Stimulated activated CD8-positive, alpha-beta memory T cell treated with anti-CD3 and anti-CD28 coated beads, Interleukin-15, amount 100 ng/mL, for 1 hour (primary cell): ENCODE measurements around the gene MAML2.

Experiments
- DNase-seq: peaks from one replicate; pipeline ENCODE4 v3.0.0-alpha.2; 2020; ENCODE audit warnings: low read depth

MAML2 gene

GRCh38 chr11:96339706-96340554 is 3.1 kb downstream of the MAML2 start:
- DNase-seq, result no peak

- DNase-seq, result no peak
These were observed 3.9 kb downstream of the MAML2 start for GRCh38 chr11:96338910-96339705.

DNA sequence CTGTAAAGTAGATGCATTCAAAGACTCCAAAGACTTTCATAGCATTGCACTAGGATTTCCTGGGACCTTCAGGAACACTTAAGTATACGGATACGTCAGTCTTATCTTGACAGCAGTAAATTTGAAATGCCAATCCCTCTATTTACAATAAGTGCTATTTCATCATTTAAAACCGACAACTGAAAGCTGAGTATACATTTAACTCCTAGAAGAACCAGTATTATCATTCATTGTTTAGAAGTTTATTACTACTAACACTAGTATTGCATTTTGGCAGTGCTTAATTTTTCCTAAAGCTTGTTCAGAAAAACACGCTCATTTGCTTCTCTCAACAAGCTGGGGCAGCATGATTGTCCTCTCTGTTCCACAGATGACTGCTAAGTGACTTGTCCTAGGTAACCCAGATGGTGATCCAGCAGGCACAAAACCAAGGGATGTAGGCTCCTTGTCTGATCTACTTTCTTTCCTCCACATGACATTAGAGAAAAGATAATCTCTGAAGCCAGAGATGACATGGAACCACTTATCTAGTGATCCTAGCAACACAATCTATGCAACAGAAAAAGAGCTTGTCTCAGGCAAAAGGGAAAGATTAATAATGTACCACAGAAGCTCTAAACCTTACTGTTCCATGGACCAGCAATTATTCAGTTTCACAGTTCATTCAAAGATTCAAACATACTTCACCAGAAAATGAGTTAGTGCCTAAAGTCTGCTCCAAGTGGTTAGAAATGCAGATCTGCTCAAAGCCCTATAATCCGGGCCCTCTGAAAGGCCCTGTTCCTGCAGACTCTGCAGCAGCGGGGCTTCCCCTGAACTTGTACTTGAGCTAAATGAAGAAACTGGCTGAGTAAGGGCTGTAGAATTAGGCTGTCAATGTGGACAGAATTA is 5.2 kb downstream of the MAML2 start:
- DNase-seq, result no peak

- DNase-seq, result no peak
These were observed 7.6 kb downstream of the MAML2 start for GRCh38 chr11:96335388-96335787.

- no peak for DNase-seq
These were observed 8.8 kb downstream of the MAML2 start for GRCh38 chr11:96334219-96334618.

- no peak for DNase-seq
These were observed 9.7 kb downstream of the MAML2 start for GRCh38 chr11:96333191-96333719.

DNA sequence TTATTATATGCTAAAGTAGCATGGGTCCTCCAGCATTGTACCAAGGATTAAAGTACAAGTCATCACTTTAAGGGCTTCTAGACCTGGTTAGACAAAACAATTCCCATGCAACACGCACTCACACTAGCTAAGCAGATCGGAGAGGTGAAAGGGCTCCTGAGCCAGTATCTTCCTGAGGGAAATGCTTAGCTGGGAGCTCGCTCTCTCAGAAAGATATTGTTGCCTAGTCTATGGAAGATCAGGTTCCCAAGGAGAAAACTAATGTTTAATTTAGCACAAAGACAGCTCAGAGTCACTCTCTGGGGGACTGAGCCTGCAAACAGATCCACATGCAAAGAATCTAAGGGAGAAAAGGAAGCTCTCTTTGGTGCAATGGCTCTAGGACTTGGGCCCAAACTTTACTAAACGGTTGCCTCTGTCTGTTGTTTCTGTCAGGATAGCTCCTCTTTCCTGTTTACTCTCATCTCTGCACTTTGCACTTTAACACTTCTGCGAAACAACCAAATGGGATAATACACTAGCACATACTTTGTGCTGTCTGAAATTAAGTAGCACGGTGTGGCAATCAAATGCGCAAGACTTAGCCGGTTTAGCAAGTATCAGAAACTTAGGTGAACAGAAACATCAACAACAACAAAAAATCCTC is 10.7 kb downstream of the MAML2 start:
- DNase-seq, result no peak

DNA sequence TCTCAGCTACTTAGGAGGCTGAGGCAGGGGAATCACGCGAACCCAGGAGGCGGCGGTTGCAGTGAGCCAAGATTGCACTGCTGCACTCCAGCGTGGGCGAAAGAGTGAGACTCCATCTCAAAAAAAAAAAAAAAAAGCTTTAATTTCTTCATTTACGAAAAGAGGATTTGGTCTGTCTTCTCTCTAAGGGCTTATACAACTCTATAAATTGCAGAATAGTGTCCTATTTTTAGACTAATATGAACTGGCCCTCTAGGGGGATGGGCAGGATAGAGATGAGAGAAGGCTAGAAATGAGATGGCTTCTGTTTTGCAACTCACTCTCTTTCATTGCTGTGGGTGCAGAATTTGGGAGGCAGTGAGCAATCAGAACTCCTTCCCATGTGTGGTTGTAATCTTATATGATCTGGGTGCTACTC is 11.3 kb downstream of the MAML2 start:
- DNase-seq, result no peak

DNA sequence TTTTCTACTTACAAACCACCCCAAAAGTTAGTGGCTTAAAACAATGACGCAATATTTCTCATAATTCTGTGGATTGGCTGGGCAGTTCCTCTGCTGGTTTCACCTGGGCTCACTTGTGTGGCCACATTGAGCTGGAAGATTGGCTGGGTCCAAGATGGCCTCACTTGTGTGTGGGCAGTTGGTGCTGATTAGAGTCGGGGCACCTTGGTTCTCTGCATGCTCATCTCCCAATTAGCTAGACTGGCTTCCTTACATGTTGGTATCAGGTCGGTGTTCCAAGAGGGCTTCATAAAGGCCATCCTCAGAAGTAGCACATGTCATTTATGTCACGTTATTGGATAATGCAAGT is 12.5 kb downstream of the MAML2 start:
- DNase-seq, result no peak

- DNase-seq, result no peak
These were observed 13.0 kb downstream of the MAML2 start for GRCh38 chr11:96329855-96330510.

DNA sequence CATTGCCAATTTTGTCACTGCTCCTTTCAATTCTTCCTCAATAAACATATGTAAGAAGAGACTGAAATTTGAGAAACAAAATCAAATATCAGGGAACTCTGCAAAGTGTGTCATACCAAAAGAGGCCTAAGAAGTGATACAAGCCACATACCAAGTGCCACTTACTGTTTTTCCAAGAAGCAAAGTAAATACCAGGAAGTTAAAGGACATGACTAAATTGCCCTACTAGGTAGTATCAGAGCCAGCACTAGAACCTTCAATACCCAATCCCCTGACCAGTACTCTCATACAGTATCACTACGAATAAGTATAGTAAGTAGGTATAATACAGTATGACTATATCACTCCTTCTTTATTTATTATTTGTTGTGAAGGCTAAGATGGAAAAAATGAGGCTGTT is 13.6 kb downstream of the MAML2 start:
- no peak for DNase-seq

- no peak for DNase-seq
These were observed 14.5 kb downstream of the MAML2 start for GRCh38 chr11:96328395-96329010.

DNA sequence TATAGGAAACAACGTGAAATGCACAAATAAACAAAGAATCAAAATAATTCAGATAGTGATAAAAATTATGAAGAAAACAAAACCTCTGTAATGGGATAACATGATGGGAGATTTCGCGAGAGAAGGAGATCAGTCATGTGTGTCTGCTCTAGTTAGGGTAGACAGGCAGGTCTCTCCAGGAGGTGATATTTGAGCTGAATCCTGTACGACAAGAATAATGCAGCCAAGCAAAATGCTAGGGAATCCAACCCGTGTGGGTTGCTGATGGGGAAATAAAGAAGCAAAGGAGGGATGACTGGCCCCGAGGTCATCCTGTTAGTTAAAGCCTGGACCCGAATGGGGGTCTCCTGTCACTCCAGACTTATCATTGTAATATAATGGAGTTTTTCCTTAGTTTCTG is 16.0 kb downstream of the MAML2 start:
- no peak for DNase-seq

DNA sequence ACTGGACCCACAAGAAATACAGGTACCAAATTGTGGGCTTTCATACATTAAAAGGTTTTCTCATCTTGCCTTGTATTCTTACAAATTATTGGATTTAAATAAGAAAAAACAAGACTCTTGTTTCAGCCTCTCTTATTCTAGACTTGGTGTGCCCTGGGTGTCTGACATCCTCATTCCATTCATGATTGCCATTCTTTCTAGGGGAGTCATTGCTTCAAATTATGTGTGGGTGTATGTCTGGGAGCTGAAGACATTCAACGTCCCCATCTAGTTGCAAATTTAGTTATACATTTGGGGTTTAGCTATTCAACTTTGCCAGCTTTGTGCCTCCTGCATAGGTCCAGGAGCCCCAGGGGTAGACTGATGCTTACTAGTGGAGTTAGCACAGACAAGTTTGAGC is 18.1 kb downstream of the MAML2 start:
- DNase-seq, result no peak

GRCh38 chr11:96323642-96323985 is 19.4 kb downstream of the MAML2 start:
- no peak for DNase-seq

- DNase-seq, result no peak
These were observed 20.0 kb downstream of the MAML2 start for GRCh38 chr11:96322775-96323641.

DNA sequence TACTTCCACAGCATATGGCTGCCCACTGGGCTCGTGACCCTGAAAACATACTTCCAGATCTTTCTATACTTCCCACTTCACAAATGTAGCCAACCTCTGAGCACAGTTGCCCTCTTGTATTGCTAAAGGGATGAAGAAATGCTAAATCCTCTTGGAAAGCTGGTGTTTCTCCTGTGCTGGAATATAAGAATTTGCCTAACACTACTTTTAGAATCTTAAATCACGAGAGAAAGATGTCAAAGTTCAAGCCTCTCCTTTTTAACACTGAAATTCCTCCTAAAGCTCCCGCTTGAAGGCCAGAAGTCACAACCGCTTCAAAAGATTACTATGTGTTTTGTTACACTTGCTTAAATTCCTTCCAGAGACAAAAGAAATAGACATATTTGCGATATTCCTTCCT is 21.9 kb downstream of the MAML2 start:
- no peak for DNase-seq

DNA sequence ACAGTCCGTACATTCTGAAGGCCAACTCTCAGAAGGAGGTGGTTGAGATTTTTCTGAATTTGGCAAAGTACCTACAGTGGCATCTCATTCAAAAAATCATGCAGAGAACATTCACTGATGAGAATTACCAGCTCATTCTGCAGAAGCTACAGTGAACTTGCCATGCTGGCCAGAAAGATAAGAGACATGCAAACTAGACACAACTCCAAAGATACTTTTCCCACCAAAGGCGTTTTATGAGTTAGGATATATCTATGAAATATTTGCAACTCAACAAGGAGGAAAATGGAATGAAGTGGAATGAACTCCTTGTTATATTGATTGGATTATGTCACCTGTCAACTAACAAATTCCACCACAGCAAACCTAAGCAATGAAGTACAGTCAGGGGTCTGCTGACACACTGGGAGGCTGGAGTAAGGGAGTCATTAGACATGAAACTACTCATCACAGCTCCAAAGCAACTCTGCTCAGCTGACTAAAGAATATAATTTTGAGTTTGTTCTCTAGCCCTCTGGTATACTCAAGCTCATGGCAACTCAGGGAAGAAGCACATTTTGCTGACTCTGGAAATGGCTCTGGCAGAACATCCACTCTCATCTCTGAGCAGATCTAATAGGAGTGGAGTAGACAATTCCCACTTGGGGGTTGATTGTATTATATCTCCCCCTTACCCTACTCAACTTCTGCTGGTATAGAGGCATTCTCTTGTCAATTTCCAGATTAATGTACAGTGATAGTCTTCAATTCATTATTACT is 22.9 kb downstream of the MAML2 start:
- DNase-seq, result no peak

DNA sequence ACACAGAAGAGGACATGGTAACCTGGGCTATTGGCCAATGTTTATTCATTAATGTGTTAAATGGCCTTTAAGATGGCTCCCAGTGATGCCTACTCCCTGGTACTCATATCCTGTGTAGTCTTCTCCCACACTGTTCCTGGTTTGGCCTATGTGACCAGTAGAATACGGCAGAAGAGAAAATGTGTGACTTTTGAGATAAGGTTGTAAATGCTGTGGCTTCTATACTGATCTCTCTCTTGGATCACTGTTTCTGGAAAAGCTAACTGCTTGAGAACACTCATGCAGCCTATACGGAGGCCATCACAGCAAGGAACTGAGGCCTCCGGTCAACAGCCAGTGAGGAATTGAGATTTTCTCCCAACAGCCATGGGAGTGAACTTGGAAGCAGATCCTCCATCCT is 24.1 kb downstream of the MAML2 start:
- no peak for DNase-seq
